ENCODE results near the gene NFKBIL1. TPM values are rescaled to one million over a fixed set of nuclear protein-coding genes. Genes with fewer than 3 reads are reported as not detected.
A peak's percentile ranks its signal among the peaks of the same experiment; 100 is the strongest.
"Not testable (repeated sequence)": the region's sequence is repeated elsewhere in the genome, so short reads cannot be mapped to it uniquely, and the experiment has no call there.

The NFKBIL1 gene
- total and polyA plus RNA-seq, 2 experiments from 2014 or later: 9.6 to 12.3 TPM

- TF ChIP-seq, protein P1, sequence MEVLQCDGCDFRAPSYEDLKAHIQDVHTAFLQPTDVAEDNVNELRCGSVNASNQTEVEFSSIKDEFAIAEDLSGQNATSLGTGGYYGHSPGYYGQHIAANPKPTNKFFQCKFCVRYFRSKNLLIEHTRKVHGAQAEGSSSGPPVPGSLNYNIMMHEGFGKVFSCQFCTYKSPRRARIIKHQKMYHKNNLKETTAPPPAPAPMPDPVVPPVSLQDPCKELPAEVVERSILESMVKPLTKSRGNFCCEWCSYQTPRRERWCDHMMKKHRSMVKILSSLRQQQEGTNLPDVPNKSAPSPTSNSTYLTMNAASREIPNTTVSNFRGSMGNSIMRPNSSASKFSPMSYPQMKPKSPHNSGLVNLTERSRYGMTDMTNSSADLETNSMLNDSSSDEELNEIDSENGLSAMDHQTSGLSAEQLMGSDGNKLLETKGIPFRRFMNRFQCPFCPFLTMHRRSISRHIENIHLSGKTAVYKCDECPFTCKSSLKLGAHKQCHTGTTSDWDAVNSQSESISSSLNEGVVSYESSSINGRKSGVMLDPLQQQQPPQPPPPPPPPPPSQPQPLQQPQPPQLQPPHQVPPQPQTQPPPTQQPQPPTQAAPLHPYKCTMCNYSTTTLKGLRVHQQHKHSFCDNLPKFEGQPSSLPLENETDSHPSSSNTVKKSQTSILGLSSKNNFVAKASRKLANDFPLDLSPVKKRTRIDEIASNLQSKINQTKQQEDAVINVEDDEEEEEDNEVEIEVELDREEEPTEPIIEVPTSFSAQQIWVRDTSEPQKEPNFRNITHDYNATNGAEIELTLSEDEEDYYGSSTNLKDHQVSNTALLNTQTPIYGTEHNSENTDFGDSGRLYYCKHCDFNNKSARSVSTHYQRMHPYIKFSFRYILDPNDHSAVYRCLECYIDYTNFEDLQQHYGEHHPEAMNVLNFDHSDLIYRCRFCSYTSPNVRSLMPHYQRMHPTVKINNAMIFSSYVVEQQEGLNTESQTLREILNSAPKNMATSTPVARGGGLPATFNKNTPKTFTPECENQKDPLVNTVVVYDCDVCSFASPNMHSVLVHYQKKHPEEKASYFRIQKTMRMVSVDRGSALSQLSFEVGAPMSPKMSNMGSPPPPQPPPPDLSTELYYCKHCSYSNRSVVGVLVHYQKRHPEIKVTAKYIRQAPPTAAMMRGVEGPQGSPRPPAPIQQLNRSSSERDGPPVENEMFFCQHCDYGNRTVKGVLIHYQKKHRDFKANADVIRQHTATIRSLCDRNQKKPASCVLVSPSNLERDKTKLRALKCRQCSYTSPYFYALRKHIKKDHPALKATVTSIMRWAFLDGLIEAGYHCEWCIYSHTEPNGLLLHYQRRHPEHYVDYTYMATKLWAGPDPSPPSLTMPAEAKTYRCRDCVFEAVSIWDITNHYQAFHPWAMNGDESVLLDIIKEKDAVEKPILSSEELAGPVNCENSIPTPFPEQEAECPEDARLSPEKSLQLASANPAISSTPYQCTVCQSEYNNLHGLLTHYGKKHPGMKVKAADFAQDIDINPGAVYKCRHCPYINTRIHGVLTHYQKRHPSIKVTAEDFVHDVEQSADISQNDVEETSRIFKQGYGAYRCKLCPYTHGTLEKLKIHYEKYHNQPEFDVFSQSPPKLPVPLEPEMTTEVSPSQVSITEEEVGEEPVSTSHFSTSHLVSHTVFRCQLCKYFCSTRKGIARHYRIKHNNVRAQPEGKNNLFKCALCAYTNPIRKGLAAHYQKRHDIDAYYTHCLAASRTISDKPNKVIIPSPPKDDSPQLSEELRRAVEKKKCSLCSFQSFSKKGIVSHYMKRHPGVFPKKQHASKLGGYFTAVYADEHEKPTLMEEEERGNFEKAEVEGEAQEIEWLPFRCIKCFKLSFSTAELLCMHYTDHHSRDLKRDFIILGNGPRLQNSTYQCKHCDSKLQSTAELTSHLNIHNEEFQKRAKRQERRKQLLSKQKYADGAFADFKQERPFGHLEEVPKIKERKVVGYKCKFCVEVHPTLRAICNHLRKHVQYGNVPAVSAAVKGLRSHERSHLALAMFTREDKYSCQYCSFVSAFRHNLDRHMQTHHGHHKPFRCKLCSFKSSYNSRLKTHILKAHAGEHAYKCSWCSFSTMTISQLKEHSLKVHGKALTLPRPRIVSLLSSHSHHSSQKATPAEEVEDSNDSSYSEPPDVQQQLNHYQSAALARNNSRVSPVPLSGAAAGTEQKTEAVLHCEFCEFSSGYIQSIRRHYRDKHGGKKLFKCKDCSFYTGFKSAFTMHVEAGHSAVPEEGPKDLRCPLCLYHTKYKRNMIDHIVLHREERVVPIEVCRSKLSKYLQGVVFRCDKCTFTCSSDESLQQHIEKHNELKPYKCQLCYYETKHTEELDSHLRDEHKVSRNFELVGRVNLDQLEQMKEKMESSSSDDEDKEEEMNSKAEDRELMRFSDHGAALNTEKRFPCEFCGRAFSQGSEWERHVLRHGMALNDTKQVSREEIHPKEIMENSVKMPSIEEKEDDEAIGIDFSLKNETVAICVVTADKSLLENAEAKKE (CRISPR knock-in tag; IDR thresholded peaks at IDR 0.05): no peak
- TF ChIP-seq EZH2phosphoT487 (IDR thresholded peaks at IDR 0.05; ENCODE audit: unreplicated experiment): no peak
- no peak for TF ChIP-seq REST (IDR thresholded peaks at IDR 0.05; ENCODE audit: unreplicated experiment)
- TF ChIP-seq POLR2AphosphoS5 (IDR thresholded peaks at IDR 0.05; ENCODE audit: low read depth): no peak
- no peak for TF ChIP-seq JUNB (IDR thresholded peaks at IDR 0.05; ENCODE audit: unreplicated experiment)
- TF ChIP-seq NANOG (IDR thresholded peaks at IDR 0.05; ENCODE audit: borderline replicate concordance): no peak
- no peak for TF ChIP-seq ZNF114 (CRISPR knock-in tag; IDR thresholded peaks at IDR 0.05)
- no peak for TF ChIP-seq CTCF (conservative IDR thresholded peaks at IDR 0.05; ENCODE audit: low read depth in 2 of 2)
- TF ChIP-seq ZNF331 (CRISPR knock-in tag; IDR thresholded peaks at IDR 0.05; ENCODE audit: low read depth): no peak
Measured at GRCh38 chr6:31498748-31499147, 48.7 kb upstream of the NFKBIL1 start (continued).

DNA sequence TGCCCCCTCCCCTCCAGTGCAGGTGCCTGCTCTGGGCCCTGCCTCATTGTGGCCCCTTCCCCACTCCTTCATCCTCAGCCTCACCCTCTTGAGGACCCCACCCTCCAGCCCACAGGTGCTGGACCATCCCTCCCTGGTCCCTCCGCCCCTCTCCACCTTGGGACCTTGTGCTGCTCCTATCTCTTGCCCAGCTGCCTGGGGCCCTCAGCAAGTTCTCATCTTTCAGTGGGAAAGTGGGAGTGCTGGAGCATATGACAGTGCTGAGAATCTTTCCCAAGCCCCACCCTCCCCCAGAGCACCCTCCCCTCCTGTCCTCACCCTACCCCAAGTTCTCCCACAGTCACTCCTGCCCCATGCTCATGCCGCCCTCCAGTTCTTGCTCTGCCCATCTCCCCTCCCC lies 47.8 kb upstream of the NFKBIL1 start:
- Histone ChIP-seq H3K4me2 (peak overlapping the region; percentile 79), H3K4me1 (ENCODE audit: insufficient read depth) (peaks cover 22% of the 10 kb centered on the region), H3K79me2 (replicated peaks; ENCODE audit: insufficient read depth) (peaks cover 42% of the 10 kb centered on the region), H3K4me3 (peak overlapping the region; percentile 80), H4K20me1 (replicated peaks; ENCODE audit: insufficient read depth) (peaks cover 12% of the 10 kb centered on the region), H3K27me3 (ENCODE audit: insufficient read depth) (peaks cover 38% of the 10 kb centered on the region)
- H3K27ac ChIP-seq (ENCODE audit: low read depth); H2AFZ ChIP-seq; ATAC-seq; H3K9me2 ChIP-seq (ENCODE audit: insufficient read depth); H3K27ac Mint-ChIP-seq; DNase-seq (ENCODE audit: low spot score); H3F3A ChIP-seq (replicated peaks; ENCODE audit: low read depth); H3K36me3 ChIP-seq (ENCODE audit: insufficient read depth); H3K9me3 Mint-ChIP-seq; H3K36me3 Mint-ChIP-seq (ENCODE audit: low read depth): not testable (repeated sequence)
- Mint-ChIP-seq H3K4me3 (peak overlapping the region; percentile 91), H3K4me1 (peaks cover 39% of the 10 kb centered on the region), H3K27me3 (ENCODE audit: insufficient read depth, low read depth, poor library complexity) (peaks cover 27% of the 10 kb centered on the region)
